HL-60/S4 treated with retinoic acid at 250 ng/mL for 4 days and 3 days (cell line): ENCODE measurements around the gene TTLL12.

Experiments used
- in situ Hi-C: fragments of 300-500 bp; cut with MboI; formaldehyde crosslinking; loops from 2 replicates; pipeline ENCODE4 v1.7.0; 2022; ENCODE audit warnings: low sequenced_read_pairs

Gene TTLL12

DNA sequence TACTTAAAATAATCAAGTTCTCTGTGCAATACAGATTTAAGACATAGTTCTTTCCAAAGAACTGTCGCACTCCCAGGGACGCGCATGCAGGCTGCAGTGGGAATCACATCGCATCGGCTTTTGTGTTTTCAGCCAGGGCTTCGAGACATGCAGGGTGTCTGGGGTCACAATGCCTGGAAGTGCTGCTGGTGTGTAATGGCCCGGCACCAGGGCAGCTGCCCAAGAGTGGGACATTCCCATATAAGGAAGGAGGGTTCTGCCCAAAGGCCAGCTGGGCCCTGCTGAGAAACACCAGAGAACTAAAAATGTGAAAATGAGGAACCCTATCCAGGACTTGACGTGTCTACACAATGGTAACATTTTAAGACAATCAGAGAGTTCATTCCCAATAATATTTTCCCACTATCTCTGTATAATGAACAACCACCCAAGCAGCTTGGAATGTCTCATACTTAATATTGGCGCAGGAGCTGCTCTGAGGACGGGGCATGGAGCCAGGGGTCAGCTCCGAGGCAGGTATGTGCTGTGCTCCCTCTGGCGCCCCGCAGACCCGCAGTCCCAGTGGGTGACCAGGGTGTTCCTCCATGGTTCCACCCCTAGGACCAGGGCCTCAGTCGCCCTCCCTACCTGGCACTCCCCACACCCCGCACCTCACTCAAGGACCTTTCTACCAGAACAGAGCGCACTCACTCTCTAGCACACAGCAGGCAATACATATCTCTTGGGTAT is 55.0 kb downstream of the TTLL12 start:
- in situ Hi-C loops: no loop called here

GRCh38 chr22:43129426-43130425 is 57.2 kb downstream of the TTLL12 start:
- in situ Hi-C loops: no loop called here

GRCh38 chr22:43128928-43129424 is 58.0 kb downstream of the TTLL12 start:
- in situ Hi-C loops: no loop called here

- in situ Hi-C loops: no loop called here
Observed at GRCh38 chr22:43128116-43128515, 58.8 kb downstream of the TTLL12 start.

GRCh38 chr22:43127166-43127908 is 59.6 kb downstream of the TTLL12 start:
- in situ Hi-C loops: no loop called here

GRCh38 chr22:43126501-43127165 is 60.3 kb downstream of the TTLL12 start:
- in situ Hi-C loops: no loop called here

DNA sequence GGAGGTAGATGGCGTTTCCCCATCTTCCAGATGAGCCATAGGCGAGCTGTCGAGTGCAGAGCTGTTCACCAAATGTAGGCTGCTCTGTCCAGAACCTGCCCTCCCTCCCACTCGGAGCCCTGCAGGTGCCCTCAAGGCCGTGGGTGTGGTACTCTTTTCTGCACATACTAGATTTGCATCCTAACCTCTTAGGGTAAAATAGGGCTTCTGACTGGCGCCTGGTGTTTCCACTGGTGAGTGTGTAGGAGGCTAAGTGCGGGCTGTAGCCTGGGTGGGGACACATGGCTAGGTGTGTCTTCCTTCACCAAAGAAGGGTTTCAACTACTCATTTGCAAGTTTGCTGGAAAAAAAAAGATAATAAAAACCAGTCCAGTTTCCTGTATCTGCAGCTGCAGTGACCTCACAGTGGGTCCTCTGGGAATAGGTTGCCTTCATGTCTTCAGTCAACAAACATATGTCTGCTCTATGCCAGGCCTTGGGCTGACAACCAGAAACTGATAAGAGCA is 67.9 kb downstream of the TTLL12 start:
- in situ Hi-C loops: no loop called here

GRCh38 chr22:43118024-43118849 is 68.7 kb downstream of the TTLL12 start:
- in situ Hi-C loops: no loop called here

- in situ Hi-C loops: no loop called here
Observed at GRCh38 chr22:43116932-43117331, 70.0 kb downstream of the TTLL12 start.
